Esophagus muscularis mucosa (tissue), 3 donors: Measurements from ENCODE around the gene GGACT.

Experiments used
- CTCF ChIP-seq, 3 experiments: fragments of 200-600 bp in 2 of 3; fragments of 450-650 bp in 1 of 3; sonication (generic) in 2 of 3; IDR thresholded peaks; one replicate each; pipeline ENCODE4 v1.5.1; 2017 to 2019; ENCODE audit warnings: antibody characterized with exemption in 3 of 3, mild to moderate bottlenecking in 2 of 3, moderate library complexity in 1 of 3
- POLR2A ChIP-seq: fragments of 450-650 bp; IDR thresholded peaks from one replicate; pipeline ENCODE4 v1.6.1; 2017; ENCODE audit warnings: antibody characterized with exemption, moderate library complexity, mild to moderate bottlenecking, low read depth
- POLR2AphosphoS5 ChIP-seq, 2 donors: sonication (generic); formaldehyde crosslinking; IDR thresholded peaks; one replicate each; pipeline ENCODE4 v1.6.1; 2017; ENCODE audit warnings: antibody characterized with exemption in 2 of 2

- TF ChIP-seq POLR2AphosphoS5 (IDR thresholded peaks at IDR 0.05) (no peak), CTCF (IDR thresholded peaks at IDR 0.05) (no peak), POLR2A (no peak)
Observed at GRCh38 chr13:100493418-100493817, 95.2 kb downstream of the GGACT start.
